Hematopoietic multipotent progenitor cell treated with erythropoietin and hydrocortisone succinate and interleukin-3 and kit ligand, for 8 days (in vitro differentiated cells): Measurements from ENCODE around the gene PDE6H.
A peak's percentile ranks its signal among the peaks of the same experiment; 100 is the strongest.

ENCODE experiments used
- DNase-seq: peaks from one replicate; pipeline ENCODE4 v3.0.0-alpha.2; 2015

PDE6H gene

GRCh38 chr12:14972816-14973215 is at the start of gene PDE6H:
Gene PDE6H, plus strand, starts transcription at chr12:14973042. Its CDS starts 4,971 bp downstream, at chr12:14978013.
- no peak for DNase-seq

GRCh38 chr12:14923944-14924343 is 48.9 kb upstream of the PDE6H start:
- no peak for DNase-seq

GRCh38 chr12:14924541-14924940 is 48.3 kb upstream of the PDE6H start:
- no peak for DNase-seq

GRCh38 chr12:14927267-14927666 is 45.6 kb upstream of the PDE6H start:
- no peak for DNase-seq

- no peak for DNase-seq
Observed at GRCh38 chr12:14928931-14929330, 43.9 kb upstream of the PDE6H start.

GRCh38 chr12:14930299-14930698 is 42.5 kb upstream of the PDE6H start:
- no peak for DNase-seq

GRCh38 chr12:14931359-14931758 is 41.5 kb upstream of the PDE6H start:
- no peak for DNase-seq

- no peak for DNase-seq
Observed at GRCh38 chr12:14931791-14932560, 40.9 kb upstream of the PDE6H start.

- no peak for DNase-seq
Observed at GRCh38 chr12:14934511-14934910, 38.3 kb upstream of the PDE6H start.

GRCh38 chr12:14935031-14935430 is 37.8 kb upstream of the PDE6H start:
- DNase-seq: no peak

- peak; percentile 21 for DNase-seq
Observed at GRCh38 chr12:14936224-14936861, 36.5 kb upstream of the PDE6H start.

- DNase-seq: no peak
Observed at GRCh38 chr12:14937014-14937413, 35.8 kb upstream of the PDE6H start.

GRCh38 chr12:14937689-14938088 is 35.2 kb upstream of the PDE6H start:
- DNase-seq: peak; percentile 30

GRCh38 chr12:14938301-14938700 is 34.5 kb upstream of the PDE6H start, which contains the start of gene ERP27:
Gene ERP27, minus strand, starts transcription at chr12:14938537. Its CDS starts 29 bp downstream, at chr12:14938508.
- no peak for DNase-seq

- DNase-seq: no peak
Observed at GRCh38 chr12:14941369-14941768, 31.5 kb upstream of the PDE6H start.

GRCh38 chr12:14942196-14942931 is 30.5 kb upstream of the PDE6H start:
- no peak for DNase-seq

- DNase-seq: no peak
Observed at GRCh38 chr12:14946162-14946561, 26.7 kb upstream of the PDE6H start.

GRCh38 chr12:14946861-14947260 is 26.0 kb upstream of the PDE6H start:
- no peak for DNase-seq

GRCh38 chr12:14948672-14949071 is 24.2 kb upstream of the PDE6H start:
- DNase-seq: peak; percentile 68

- DNase-seq: no peak
Observed at GRCh38 chr12:14949631-14950030, 23.2 kb upstream of the PDE6H start.

GRCh38 chr12:14950421-14950820 is 22.4 kb upstream of the PDE6H start:
- no peak for DNase-seq

- no peak for DNase-seq
Observed at GRCh38 chr12:14950982-14951746, 21.7 kb upstream of the PDE6H start.

- no peak for DNase-seq
Observed at GRCh38 chr12:14951851-14952250, 21.0 kb upstream of the PDE6H start.
